A549 (cell line): Measurements from ENCODE around the gene MED27. TPM values are rescaled to one million over a fixed set of nuclear protein-coding genes. Genes with fewer than 3 reads are reported as not detected.

Source experiments
- ATAC-seq, 2 experiments: fragments of 200-7000 bp in 1 of 2; fragments of >200 bp in 1 of 2; cut with Nextera tagmentation in 1 of 2; cut with Tn5 transposase in 1 of 2; 3 replicates each; pipeline versions ENCODE4 v1.8.0 to v1.9.1; 2018 to 2020; ENCODE audit warnings: mild to moderate bottlenecking in 1 of 2, moderate library complexity in 1 of 2
- CTCF ChIA-PET: fragments of 300-600 bp; sonication (Branson Sonifier 250); formaldehyde crosslinking; extraction: SDS; loops from one replicate; lab custom pipeline; 2021; ENCODE audit warnings: antibody characterized with exemption, inconsistent platforms; lab: Yijun Ruan, JAX
- POLR2A ChIA-PET: fragments of 350-600 bp; formaldehyde crosslinking; extraction: SDS; loops from one replicate; lab custom pipeline; 2021; ENCODE audit warnings: antibody characterized with exemption, inconsistent platforms; lab: Yijun Ruan, JAX
- DNase-seq, 2 experiments: peaks; one replicate each; pipeline versions ENCODE4 v3.0.0 to v3.0.0-alpha.2; 2011 to 2016; ENCODE audit warnings: low read depth in 1 of 2, low spot score in 1 of 2
- FAIRE-seq: peaks from 2 replicates; lab custom pipeline; 2011; peaks lifted over from hg19 to GRCh38; lab: Jason Lieb, UNC
- H3K27ac ChIP-seq, 2 experiments: fragments of >200 bp; sonication (Bioruptor Twin); formaldehyde crosslinking; 3 replicates each; pipeline ENCODE4 v1.5.1; 2016 to 2017
- H3K4me1 ChIP-seq: fragments of >200 bp; sonication (Bioruptor Twin); formaldehyde crosslinking; 3 replicates; pipeline ENCODE4 v1.6.1; 2016
- H3K4me2 ChIP-seq: fragments of >200 bp; sonication (Bioruptor Twin); formaldehyde crosslinking; 3 replicates; pipeline ENCODE4 v1.6.1; 2016
- H3K4me3 ChIP-seq: fragments of >200 bp; sonication (Bioruptor Twin); formaldehyde crosslinking; 3 replicates; pipeline ENCODE4 v1.5.1; 2016
- H3K9me3 ChIP-seq: fragments of >200 bp; sonication (Bioruptor Twin); formaldehyde crosslinking; 3 replicates; pipeline ENCODE4 v1.6.1; 2016
- ATOH8 ChIP-seq: fragments of 250-450 bp; sonication (Bioruptor Pico); IDR thresholded peaks from 2 replicates; pipeline ENCODE4 v1.5.0; 2020; ENCODE audit warnings: low read depth, mild to moderate bottlenecking, moderate library complexity
- CEBPB ChIP-seq, 2 experiments: fragments of >200 bp in 1 of 2; sonication (Bioruptor Twin) in 1 of 2; formaldehyde crosslinking in 1 of 2; IDR thresholded peaks; 2 replicates each; pipeline ENCODE4 v1.6.1; 2012 to 2016
- CTCF ChIP-seq: fragments of >200 bp; sonication (Bioruptor Twin); formaldehyde crosslinking; IDR thresholded peaks from 3 replicates; pipeline ENCODE4 v1.5.1; 2016
- EHF ChIP-seq: fragments of 250-450 bp; sonication (Bioruptor Pico); IDR thresholded peaks from 2 replicates; pipeline ENCODE4 v1.5.0; 2020; ENCODE audit warnings: mild to moderate bottlenecking
- ELK1 ChIP-seq: fragments of 150-350 bp; IDR thresholded peaks from 2 replicates; pipeline ENCODE4 v1.6.1; 2014; ENCODE audit warnings: low read depth, mild to moderate bottlenecking, low read length
- EP300 ChIP-seq, 2 experiments: fragments of >200 bp; sonication (Bioruptor Twin); formaldehyde crosslinking; IDR thresholded peaks; 2 replicates in 1 of 2; 3 replicates in 1 of 2; pipeline ENCODE4 v1.6.1; 2016 to 2017
- ESRRA ChIP-seq: fragments of 150-350 bp; IDR thresholded peaks from 2 replicates; pipeline ENCODE4 v1.6.1; 2014; ENCODE audit warnings: mild to moderate bottlenecking, low read length, borderline replicate concordance
- GATA3 ChIP-seq: IDR thresholded peaks from 2 replicates; pipeline ENCODE4 v1.6.1; 2012; ENCODE audit warnings: borderline replicate concordance
- HEYL ChIP-seq: fragments of 250-450 bp; sonication (Bioruptor Pico); IDR thresholded peaks from 2 replicates; pipeline ENCODE4 v1.8.0; 2021; ENCODE audit warnings: mild to moderate bottlenecking, moderate library complexity
- HMGXB4 ChIP-seq: fragments of 250-450 bp; sonication (Bioruptor Pico); IDR thresholded peaks from 2 replicates; pipeline ENCODE4 v1.5.0; 2021; ENCODE audit warnings: mild to moderate bottlenecking, moderate library complexity, borderline replicate concordance
- JUNB ChIP-seq: fragments of >200 bp; sonication (Bioruptor Twin); formaldehyde crosslinking; IDR thresholded peaks from 2 replicates; pipeline ENCODE4 v1.6.1; 2016
- KDM5A ChIP-seq: fragments of 200-600 bp; sonication (generic); IDR thresholded peaks from 2 replicates; pipeline ENCODE4 v1.6.1; 2016; ENCODE audit warnings: antibody characterized with exemption, mild to moderate bottlenecking
- REST ChIP-seq: fragments of 200-600 bp; sonication (generic); IDR thresholded peaks from 2 replicates; pipeline ENCODE4 v1.6.1; 2016; ENCODE audit warnings: antibody characterized with exemption, mild to moderate bottlenecking, moderate library complexity
- RFX5 ChIP-seq: fragments of 450-650 bp; IDR thresholded peaks from 2 replicates; pipeline ENCODE4 v1.7.1; 2014; ENCODE audit warnings: antibody characterized with exemption, mild to moderate bottlenecking, moderate library complexity
- SREBF2 ChIP-seq: fragments of 450-650 bp; IDR thresholded peaks from 2 replicates; pipeline ENCODE4 v1.6.1; 2014; ENCODE audit warnings: mild to moderate bottlenecking, moderate library complexity
- ZC3H11A ChIP-seq: fragments of 450-650 bp; IDR thresholded peaks from 2 replicates; pipeline ENCODE4 v1.6.1; 2014; ENCODE audit warnings: antibody characterized with exemption, mild to moderate bottlenecking
- ZNF302 ChIP-seq: fragments of 250-450 bp; sonication (Bioruptor Pico); IDR thresholded peaks from 2 replicates; pipeline ENCODE4 v1.9.0; 2021; ENCODE audit warnings: inconsistent platforms, mild to moderate bottlenecking, moderate library complexity
- WGBS: methylation state at CpG from one replicate; pipeline ENCODE4 v1.1.6; 2017; ENCODE audit errors: missing lambda C conversion rate; 5-methylcytosine and 5-hydroxymethylcytosine counted together
- polyA plus RNA-seq, 4 experiments: library from polyadenylated mRNA; depleted of rRNA in 3 of 4; stranded (reverse); fragments of >200 nt; fragmentation: RNase III in 1 of 4; extraction: RNeasy Plus Mini Kit Qiagen cat#74134 plus additional on column Dnase treatment in 1 of 4; gene quantifications; 2 replicates in 3 of 4; 3 replicates in 1 of 4; pipeline ENCODE4 v1.2.3, GENCODE V29; 2011 to 2017

MED27 gene
- polyA plus RNA-seq, 2 of the 4 experiments (the other 2 are of a cell fraction), result 24.2 to 37.8 TPM

GRCh38 chr9:131899296-131900228 lies 180.1 kb downstream of the MED27 start:
- Histone ChIP-seq H3K4me2 (no peak overlapping the region), H3K4me3 (no peak overlapping the region), H3K27ac (no peak overlapping the region), H3K4me1 (no peaks in the 10 kb centered on the region), H3K9me3 (no peaks in the 10 kb centered on the region)
- WGBS, result 94% methylated on average over 20 of the region's 20 CpGs
- DNase-seq (no peak), ATAC-seq (no peak), FAIRE-seq (no peak)
- CTCF ChIA-PET, result interaction anchor here (1.4 kb wide), 1 partner anchor 40 kb away, joined by 3 read pairs; no protein-coding TSS in a partner anchor
- TF ChIP-seq ZNF302 (CRISPR knock-in tag) (no peak), GATA3 (no peak), SREBF2 (no peak), EP300 (IDR thresholded peaks at IDR 0.05) (no peak), KDM5A (no peak), CEBPB (IDR thresholded peaks at IDR 0.05) (no peak), HEYL (CRISPR knock-in tag) (no peak), ELK1 (no peak), HMGXB4 (CRISPR knock-in tag) (no peak), RFX5 (no peak)
- POLR2A ChIA-PET, result no interaction called here

GRCh38 chr9:131892902-131893500 lies 186.7 kb downstream of the MED27 start:
- DNase-seq, result no peak
- ATAC-seq, result no peak
- Histone ChIP-seq H3K4me1 (peaks cover 3% of the 10 kb centered on the region; the same call in 1 of the 3 replicates), H3K27ac (no peak overlapping the region), H3K9me3 (no peaks in the 10 kb centered on the region), H3K4me3 (no peak overlapping the region), H3K4me2 (no peak overlapping the region)
- no peak for FAIRE-seq
- 90% methylated on average over 9 of the region's 9 CpGs for WGBS
- POLR2A ChIA-PET, result no interaction called here
- TF ChIP-seq EHF (CRISPR knock-in tag), result no peak
- no peak for TF ChIP-seq ESRRA
- no peak for TF ChIP-seq JUNB
- no peak for TF ChIP-seq ZC3H11A
- no peak for TF ChIP-seq ELK1
- TF ChIP-seq ATOH8, result no peak
- TF ChIP-seq CEBPB (IDR thresholded peaks at IDR 0.05), result no peak
- TF ChIP-seq CTCF, result no peak
- no peak for TF ChIP-seq HMGXB4 (CRISPR knock-in tag)
- TF ChIP-seq REST, result no peak
- CTCF ChIA-PET, result no interaction called here
